GM12875 (cell line): Measurements from ENCODE around the gene WNT3A.
"Not testable (repeated sequence)": the region's sequence is repeated elsewhere in the genome, so short reads cannot be mapped to it uniquely, and the experiment has no call there.

ENCODE experiments used
- H3K4me3 ChIP-seq: one replicate; pipeline ENCODE4 v1.5.1; 2011; ENCODE audit warnings: low read depth, low read length, control low read depth
- TF ChIP-seq, protein P1 (sequence below): IDR thresholded peaks from 2 replicates; pipeline ENCODE4 v1.5.1; 2011; ENCODE audit warnings: low read depth, mild to moderate bottlenecking, control low read depth, inconsistent platforms, low read length, moderate library complexity, borderline replicate concordance; ENCODE audit not compliant: insufficient read depth

The WNT3A gene, protein sequence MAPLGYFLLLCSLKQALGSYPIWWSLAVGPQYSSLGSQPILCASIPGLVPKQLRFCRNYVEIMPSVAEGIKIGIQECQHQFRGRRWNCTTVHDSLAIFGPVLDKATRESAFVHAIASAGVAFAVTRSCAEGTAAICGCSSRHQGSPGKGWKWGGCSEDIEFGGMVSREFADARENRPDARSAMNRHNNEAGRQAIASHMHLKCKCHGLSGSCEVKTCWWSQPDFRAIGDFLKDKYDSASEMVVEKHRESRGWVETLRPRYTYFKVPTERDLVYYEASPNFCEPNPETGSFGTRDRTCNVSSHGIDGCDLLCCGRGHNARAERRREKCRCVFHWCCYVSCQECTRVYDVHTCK

DNA sequence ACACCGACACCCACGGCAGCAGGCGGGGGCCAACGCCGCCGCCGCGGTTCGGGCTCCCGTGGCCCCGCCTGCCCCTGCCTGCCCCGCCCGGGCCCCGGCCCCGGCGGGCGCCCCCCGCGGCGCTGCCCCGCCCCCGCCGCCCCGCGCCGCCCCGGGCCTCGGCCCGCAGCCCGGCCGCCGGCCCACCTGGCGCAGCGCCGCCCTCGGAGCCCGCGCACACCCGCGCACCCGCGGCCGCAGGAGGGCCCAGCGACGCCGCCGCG lies at the start of gene WNT3A:
TSS of gene WNT3A (plus strand) at position 213 of the 263 bp plus-strand sequence. CDS start 131 bp downstream, outside the sequence.
- TF ChIP-seq, protein P1, sequence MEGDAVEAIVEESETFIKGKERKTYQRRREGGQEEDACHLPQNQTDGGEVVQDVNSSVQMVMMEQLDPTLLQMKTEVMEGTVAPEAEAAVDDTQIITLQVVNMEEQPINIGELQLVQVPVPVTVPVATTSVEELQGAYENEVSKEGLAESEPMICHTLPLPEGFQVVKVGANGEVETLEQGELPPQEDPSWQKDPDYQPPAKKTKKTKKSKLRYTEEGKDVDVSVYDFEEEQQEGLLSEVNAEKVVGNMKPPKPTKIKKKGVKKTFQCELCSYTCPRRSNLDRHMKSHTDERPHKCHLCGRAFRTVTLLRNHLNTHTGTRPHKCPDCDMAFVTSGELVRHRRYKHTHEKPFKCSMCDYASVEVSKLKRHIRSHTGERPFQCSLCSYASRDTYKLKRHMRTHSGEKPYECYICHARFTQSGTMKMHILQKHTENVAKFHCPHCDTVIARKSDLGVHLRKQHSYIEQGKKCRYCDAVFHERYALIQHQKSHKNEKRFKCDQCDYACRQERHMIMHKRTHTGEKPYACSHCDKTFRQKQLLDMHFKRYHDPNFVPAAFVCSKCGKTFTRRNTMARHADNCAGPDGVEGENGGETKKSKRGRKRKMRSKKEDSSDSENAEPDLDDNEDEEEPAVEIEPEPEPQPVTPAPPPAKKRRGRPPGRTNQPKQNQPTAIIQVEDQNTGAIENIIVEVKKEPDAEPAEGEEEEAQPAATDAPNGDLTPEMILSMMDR, result no peak
- H3K4me3 ChIP-seq, result no peak within 1 kb of the TSS

DNA sequence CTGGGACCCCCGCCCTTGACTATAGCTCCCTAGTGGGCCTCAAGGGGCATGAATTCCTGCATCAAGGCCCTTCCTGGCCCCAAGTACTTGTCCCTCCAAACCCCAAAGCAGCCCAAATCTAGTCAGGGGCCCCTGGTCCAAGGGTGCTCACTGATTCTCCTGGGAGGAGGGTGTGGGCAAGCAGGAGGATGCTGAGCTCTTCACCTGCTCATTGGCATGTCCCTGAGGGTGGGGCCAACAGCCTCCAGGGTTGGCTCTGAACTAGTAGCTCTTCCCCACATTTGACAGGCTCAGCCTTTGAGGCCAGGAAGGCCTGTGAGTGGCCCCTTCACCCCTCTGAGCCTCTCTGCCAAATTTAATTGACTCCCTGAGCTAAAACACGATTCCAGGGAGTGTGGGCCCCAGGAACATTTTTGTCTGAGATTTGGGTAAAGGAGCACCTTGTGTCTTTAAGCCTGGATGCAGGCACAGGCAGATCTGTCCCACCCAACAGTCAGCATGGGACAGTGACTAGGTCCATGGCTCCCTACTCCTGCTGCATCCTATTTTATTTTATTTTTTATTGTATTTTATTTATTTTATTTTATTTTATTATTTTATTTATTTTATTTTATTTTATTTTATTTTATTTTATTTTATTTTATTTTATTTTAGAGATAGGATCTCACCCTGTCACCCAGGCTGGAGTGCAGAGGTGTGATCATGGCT lies 48.0 kb upstream of the WNT3A start:
- TF ChIP-seq, protein P1, result no peak
- H3K4me3 ChIP-seq, result no peak overlapping the region

DNA sequence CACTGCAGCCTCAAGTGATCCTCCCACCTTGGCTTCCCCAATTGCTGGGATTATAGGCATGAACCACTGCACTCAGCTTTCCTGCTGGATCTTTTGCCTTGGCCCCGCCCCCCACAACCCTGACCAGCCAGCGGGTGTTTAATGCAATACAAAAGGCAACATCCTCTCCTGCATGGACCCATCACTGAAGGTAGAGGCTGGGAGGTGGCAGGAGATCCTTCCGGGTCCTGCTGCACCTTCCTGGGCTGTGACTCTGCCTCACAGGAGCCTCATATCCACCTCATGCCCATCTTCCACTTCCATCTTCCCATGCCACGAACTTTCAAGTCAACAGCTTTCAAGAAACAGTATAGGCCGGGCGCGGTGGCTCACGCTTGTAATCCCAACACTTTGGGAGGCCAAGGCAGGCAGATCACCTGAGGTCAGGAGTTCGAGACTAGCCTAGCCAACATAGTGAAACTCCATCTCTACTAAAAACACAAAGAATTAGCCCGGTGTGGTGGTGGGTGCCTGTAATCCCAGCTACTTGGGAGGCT lies 47.4 kb upstream of the WNT3A start:
- TF ChIP-seq, protein P1, result no peak
- H3K4me3 ChIP-seq, result no peak overlapping the region

DNA sequence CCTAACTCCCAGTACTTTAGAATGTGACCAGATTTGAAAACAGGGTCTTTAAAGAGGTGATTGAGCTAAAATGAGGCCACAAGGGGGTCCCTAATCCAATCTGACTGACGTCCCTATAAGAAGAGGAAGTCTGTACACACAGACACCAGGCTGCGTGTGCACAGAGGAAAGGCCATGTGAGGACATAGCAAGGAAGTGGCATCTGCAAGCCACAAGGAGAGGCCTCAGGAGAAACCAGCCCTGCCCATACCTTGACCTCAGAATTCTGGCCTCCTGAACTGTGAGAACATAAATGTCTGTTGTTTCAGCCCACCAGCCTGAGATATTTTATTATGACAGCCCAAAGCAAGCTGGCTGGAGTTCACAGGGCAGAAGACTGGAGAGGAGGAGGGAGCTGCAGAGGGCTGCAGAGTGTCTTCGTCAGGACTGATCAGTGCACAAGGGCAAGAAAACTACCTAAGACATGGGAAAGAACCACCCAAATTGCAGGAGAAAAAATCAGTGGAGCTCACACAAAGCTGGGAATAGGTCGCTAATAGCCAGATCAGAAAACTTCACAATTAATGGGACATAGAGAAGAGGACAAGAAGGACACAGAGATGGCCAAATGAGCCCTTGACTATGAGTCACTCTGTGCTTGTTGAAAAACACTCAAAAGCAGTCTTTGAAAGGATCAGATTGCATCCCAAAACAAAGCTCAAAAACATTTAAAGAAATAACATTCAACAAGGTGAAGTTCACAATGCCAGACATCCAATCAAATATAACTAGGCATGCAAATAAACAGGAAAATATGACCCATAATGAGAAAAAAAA lies 44.9 kb upstream of the WNT3A start:
- TF ChIP-seq, protein P1, result no peak
- no peak overlapping the region for H3K4me3 ChIP-seq

DNA sequence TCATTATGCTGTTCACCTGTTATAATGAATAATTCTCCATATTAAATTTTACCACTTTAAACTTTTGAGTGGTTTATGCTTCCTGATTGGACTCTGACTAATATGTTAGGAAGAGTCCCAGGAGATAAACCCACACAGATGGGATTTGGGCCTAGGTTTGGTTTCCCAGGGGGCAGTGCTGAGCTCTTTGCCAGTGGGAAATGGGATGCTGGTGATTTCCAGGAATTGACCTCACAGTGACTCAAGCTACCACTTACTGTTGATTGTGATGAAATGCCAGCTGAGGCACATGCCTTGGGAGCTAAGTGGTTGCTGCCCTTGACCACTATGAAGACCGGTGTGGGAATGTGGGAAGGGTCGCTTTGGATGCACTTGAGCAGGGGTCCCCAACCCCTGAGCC lies 40.1 kb upstream of the WNT3A start:
- H3K4me3 ChIP-seq, result not testable (repeated sequence)

DNA sequence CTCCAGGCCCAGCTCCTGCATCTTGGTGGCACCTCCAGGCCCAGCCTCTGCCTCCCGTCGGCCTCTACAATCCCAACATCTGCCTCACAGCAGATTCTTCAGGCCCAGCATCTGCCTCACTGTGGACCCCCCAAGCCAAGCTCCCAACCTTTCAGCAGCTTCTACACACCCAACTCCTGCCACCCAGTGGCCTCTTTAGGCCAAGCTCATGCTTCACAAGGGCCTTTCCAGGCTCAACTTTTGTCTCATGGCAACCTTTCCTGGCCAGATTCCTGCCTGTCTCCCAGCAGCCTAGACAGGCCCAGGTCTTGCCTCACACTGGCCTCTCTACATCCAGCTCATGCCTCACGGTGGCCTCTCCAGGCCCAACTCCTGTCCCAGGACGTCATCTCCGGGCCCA lies 39.0 kb upstream of the WNT3A start:
- not testable (repeated sequence) for H3K4me3 ChIP-seq

DNA sequence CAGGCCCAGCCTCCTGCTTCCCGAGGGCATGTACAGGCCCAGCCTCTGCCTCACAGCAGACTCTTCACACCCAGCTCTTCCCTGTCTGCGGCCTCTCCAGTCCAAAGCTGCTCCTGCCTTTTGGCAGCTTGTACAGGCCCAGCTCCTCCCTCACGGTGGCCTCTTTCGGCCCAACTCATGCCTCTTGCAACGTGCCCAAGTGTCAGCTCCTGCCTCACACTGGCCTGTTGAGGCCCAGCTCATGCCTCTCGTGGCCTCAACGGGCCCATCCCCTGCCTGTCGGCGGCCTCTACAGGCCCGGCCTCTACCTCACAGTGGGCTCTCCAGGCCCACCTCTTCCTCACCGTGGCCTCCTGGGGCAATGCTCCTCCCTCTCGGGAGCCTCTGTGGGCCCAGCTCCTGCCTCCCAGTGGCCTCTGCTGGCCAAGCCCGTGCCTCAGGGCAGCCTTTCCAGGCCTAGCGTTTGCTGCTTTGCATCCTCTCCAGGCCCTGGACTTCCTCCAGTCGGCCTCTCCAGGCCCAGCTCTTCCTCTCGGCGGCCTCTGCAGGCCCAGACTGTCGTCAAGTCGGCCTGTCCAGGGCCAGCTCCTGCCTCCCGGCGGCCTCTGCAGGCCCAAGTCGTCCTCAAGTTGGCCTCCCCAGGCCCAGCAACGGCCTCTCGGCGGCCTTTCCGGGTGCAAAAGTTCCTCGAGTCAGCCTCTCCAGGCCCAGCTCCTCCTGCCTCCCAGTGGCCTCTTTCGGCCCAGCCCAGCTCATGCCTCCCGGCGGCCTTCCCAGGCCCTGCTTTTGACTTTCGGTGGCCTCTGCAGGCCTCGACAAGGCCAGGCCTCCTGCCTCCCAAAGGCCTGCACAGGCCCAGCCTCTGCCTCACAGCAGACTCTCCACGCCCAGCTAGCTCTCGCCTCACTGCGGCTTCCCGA lies 36.5 kb upstream of the WNT3A start:
- not testable (repeated sequence) for H3K4me3 ChIP-seq

DNA sequence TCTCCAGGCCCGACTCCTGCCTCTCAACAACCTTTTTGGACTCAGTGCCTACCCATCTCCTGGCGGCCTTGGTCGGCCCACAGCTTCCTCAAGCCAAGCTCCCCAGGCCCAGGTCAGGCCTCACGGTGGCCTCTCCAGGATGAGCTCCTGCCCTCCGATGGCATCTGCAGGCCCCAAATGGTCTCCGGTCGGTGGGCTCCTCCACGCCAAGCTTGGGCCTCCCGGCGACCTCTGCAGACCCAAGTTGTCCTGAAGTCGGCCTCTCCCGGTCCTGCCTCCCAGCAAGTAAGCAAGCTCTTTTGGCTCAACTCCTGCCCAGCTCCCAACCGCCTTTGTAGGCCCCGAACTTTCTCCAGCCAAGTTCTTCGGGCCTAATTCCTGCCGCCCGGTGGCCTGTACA lies 35.6 kb upstream of the WNT3A start:
- not testable (repeated sequence) for H3K4me3 ChIP-seq

DNA sequence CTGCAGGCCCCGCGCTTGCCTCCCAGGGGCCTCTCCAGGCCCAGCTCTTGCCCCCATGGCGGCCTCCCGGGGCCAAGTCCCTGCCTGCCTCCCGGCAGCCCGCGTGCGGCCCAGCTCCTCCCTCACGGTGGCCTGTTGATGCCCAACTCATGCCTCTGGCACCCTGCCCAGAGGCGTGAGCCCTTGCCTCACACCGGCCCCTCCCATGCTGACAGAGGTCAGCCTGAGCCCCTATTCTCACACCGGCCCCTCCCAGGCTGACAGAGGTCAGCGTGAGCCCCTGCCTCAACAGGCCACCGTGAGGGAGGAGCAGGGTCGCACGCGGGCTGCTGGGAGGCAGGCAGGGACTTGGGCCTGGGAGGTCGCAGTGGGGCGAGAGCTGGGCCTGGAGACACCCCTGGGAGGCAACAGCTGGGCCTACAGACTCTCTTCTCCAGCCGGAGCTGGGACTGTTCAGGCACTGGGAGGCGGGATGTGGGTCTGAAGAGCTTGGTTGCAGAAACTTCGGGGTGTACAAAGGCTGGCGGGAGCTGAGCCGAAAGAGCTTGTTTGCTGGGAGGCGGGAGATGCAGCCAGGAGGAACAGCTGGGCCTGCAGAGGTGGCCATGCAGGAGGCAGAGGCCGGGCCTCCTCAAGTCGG lies 35.0 kb upstream of the WNT3A start:
- H3K4me3 ChIP-seq, result not testable (repeated sequence)

DNA sequence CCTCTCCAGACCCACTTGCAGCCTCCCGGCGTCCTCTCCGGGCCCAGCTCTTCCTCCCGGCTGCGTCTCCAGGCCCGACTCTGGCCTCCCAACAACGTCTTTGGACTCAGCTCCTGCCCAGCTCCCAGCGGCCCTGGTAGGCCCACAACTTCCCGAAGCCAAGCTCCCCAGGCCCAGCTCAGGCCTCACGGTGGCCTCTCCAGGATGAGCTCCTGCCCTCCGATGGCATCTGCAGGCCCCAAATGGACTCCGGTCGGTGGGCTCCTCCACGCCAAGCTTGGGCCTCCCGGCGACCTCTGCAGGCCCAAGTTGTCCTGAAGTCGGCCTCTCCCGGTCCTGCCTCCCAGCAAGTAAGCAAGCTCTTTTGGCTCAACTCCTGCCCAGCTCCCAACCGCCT lies 34.5 kb upstream of the WNT3A start:
- not testable (repeated sequence) for H3K4me3 ChIP-seq

DNA sequence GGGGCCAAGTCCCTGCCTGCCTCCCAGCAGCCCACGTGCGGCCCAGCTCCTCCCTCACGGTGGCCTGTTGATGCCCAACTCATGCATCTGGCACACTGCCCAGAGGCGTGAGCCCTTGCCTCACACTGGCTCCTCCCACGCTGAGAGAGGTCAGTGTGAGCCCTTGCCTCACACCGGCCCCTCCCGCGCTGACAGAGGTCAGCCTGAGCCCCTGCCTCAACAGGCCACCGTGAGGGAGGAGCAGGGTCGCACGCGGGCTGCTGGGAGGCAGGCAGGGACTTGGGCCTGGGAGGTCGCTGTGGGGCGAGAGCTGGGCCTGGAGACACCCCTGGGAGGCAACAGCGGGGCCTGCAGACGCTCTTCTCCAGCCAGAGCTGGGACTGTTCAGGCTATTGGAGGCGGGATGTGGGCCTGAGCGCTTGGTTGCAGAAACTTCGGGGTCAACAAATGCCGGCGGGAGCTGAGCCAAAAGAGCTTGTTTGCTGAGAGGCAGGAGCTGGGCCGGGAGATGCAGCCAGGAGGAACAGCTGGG lies 33.9 kb upstream of the WNT3A start:
- not testable (repeated sequence) for H3K4me3 ChIP-seq

DNA sequence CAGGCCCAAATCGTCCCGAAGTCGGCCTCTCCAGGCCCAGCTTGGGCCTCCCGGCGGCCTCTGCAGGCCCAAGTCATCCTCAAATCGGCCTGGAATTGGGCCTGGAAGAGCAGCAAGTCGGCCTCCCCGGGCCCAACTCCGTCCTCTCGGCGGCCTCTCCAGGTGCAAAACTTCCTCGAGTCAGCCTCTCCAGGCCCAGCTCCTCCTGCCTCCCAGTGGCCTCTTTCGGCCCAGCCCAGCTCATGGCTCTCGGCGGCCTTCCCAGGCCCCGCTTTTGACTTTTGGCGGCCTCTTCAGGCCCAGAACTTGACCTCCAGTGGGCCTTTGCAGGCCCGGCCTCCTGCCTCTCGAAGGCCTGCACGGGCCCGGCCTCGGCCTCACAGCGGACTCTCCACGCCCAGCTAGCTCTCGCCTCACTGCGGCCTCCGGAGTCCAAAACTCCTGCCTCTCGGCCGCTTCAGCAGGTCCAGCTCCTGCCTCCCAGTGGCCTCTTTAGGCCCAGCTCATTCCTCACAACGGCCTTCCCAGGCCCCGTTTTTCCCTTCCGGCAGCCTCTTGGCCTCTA lies 33.0 kb upstream of the WNT3A start:
- H3K4me3 ChIP-seq, result not testable (repeated sequence)
